ENCODE measurements around the gene MPPED1.

GRCh38 chr22:43415681-43416080, 3.9 kb downstream of the MPPED1 start:
- TF ChIP-seq CTCF (IDR thresholded peaks at IDR 0.05; ENCODE audit: insufficient read depth, low read length, poor library complexity, severe bottlenecking) (no peak), EZH2phosphoT487 (conservative IDR thresholded peaks at IDR 0.05; ENCODE audit: low read length) (no peak)

All from SU-DHL-6 (cell line).